CD1c-positive myeloid dendritic cell (primary cell): ENCODE measurements around the gene STX1A.
"Not testable (repeated sequence)": the region's sequence is repeated elsewhere in the genome, so short reads cannot be mapped to it uniquely, and the experiment has no call there.

Experiments
- DNase-seq: peaks from one replicate; pipeline ENCODE4 v3.0.0-alpha.2; 2016; ENCODE audit errors: extremely low spot score

STX1A gene

GRCh38 chr7:73683056-73683787 is 36.2 kb downstream of the STX1A start, which contains the start of the genes BUD23 and DNAJC30:
Gene BUD23, plus strand, starts transcription at chr7:73683597. Its CDS starts 29 bp downstream, at chr7:73683626.
Gene DNAJC30, minus strand, starts transcription at chr7:73683453. Its CDS starts 30 bp downstream, at chr7:73683423.
- peak; percentile 96 for DNase-seq

- no peak for DNase-seq
Measured at GRCh38 chr7:73682745-73683055, 36.8 kb downstream of the STX1A start.

GRCh38 chr7:73681031-73681430 is 38.4 kb downstream of the STX1A start:
- DNase-seq, result no peak

GRCh38 chr7:73680501-73680900 is 39.0 kb downstream of the STX1A start:
- DNase-seq, result no peak

- DNase-seq, result no peak
Measured at GRCh38 chr7:73679709-73680108, 39.8 kb downstream of the STX1A start.

GRCh38 chr7:73678862-73679261 is 40.6 kb downstream of the STX1A start:
- DNase-seq, result no peak

- not testable (repeated sequence) for DNase-seq
Measured at GRCh38 chr7:73676062-73676461, 43.4 kb downstream of the STX1A start.

GRCh38 chr7:73674468-73675124 is 44.9 kb downstream of the STX1A start:
- no peak for DNase-seq

GRCh38 chr7:73671857-73672445 is 47.5 kb downstream of the STX1A start:
- no peak for DNase-seq

GRCh38 chr7:73671322-73671661 is 48.2 kb downstream of the STX1A start:
- DNase-seq, result no peak

GRCh38 chr7:73669858-73670385 is 49.5 kb downstream of the STX1A start:
- DNase-seq, result no peak

- no peak for DNase-seq
Measured at GRCh38 chr7:73669288-73669701, 50.2 kb downstream of the STX1A start.

- DNase-seq, result no peak
Measured at GRCh38 chr7:73668886-73669230, 50.6 kb downstream of the STX1A start.

GRCh38 chr7:73668103-73668885 is 51.2 kb downstream of the STX1A start:
- DNase-seq, result no peak

- peak; percentile 95 for DNase-seq
Measured at GRCh38 chr7:73667344-73668102, 51.9 kb downstream of the STX1A start, which contains the start of gene VPS37D. Gene VPS37D, plus strand, starts transcription at chr7:73667831. Its CDS starts 128 bp downstream, at chr7:73667959.

- no peak for DNase-seq
Measured at GRCh38 chr7:73663033-73663432, 56.4 kb downstream of the STX1A start.

- DNase-seq, result not testable (repeated sequence)
Measured at GRCh38 chr7:73660594-73660993, 58.9 kb downstream of the STX1A start.

GRCh38 chr7:73659983-73660382 is 59.5 kb downstream of the STX1A start:
- DNase-seq, result no peak

GRCh38 chr7:73655309-73655708 is 64.2 kb downstream of the STX1A start:
- DNase-seq, result not testable (repeated sequence)

- no peak for DNase-seq
Measured at GRCh38 chr7:73652541-73652949, 66.9 kb downstream of the STX1A start.

GRCh38 chr7:73650524-73650923 is 68.9 kb downstream of the STX1A start:
- no peak for DNase-seq
